ENCODE results near the gene AIG1.

The AIG1 gene

GRCh38 chr6:143126574-143126941 is 65.9 kb downstream of the AIG1 start:
- no peak for DNase-seq (ENCODE audit: low read depth, low spot score)

- DNase-seq (ENCODE audit: low read depth, low spot score) = no peak
Measured at GRCh38 chr6:143127941-143128680, 67.4 kb downstream of the AIG1 start.

- DNase-seq (ENCODE audit: low read depth, low spot score) = no peak
Measured at GRCh38 chr6:143128681-143129015, 68.0 kb downstream of the AIG1 start.

GRCh38 chr6:143130928-143131327 is 70.2 kb downstream of the AIG1 start:
- no peak for DNase-seq (ENCODE audit: low read depth, low spot score)

GRCh38 chr6:143135325-143135724 is 74.6 kb downstream of the AIG1 start:
- no peak for DNase-seq (ENCODE audit: low read depth, low spot score)

- no peak for DNase-seq (ENCODE audit: low read depth, low spot score)
Measured at GRCh38 chr6:143135797-143136561, 75.3 kb downstream of the AIG1 start.

GRCh38 chr6:143136647-143137046 is 76.0 kb downstream of the AIG1 start:
- DNase-seq (ENCODE audit: low read depth, low spot score) = no peak

GRCh38 chr6:143139239-143139784 is 78.6 kb downstream of the AIG1 start:
- DNase-seq (ENCODE audit: low read depth, low spot score) = no peak

- peak; percentile 2 for DNase-seq (ENCODE audit: low read depth, low spot score)
Measured at GRCh38 chr6:143139884-143140283, 79.2 kb downstream of the AIG1 start.

GRCh38 chr6:143140767-143141166 is 80.1 kb downstream of the AIG1 start:
- no peak for DNase-seq (ENCODE audit: low read depth, low spot score)

GRCh38 chr6:143141442-143141841 is 80.8 kb downstream of the AIG1 start:
- no peak for DNase-seq (ENCODE audit: low read depth, low spot score)

- DNase-seq (ENCODE audit: low read depth, low spot score) = no peak
Measured at GRCh38 chr6:143146186-143146851, 85.6 kb downstream of the AIG1 start.

GRCh38 chr6:143149771-143150170 is 89.1 kb downstream of the AIG1 start:
- no peak for DNase-seq (ENCODE audit: low read depth, low spot score)

- no peak for DNase-seq (ENCODE audit: low read depth, low spot score)
Measured at GRCh38 chr6:143150281-143150680, 89.6 kb downstream of the AIG1 start.

- DNase-seq (ENCODE audit: low read depth, low spot score) = no peak
Measured at GRCh38 chr6:143151381-143151780, 90.7 kb downstream of the AIG1 start.

- DNase-seq (ENCODE audit: low read depth, low spot score) = no peak
Measured at GRCh38 chr6:143155681-143156080, 95.0 kb downstream of the AIG1 start.

- DNase-seq (ENCODE audit: low read depth, low spot score) = no peak
Measured at GRCh38 chr6:143157131-143157530, 96.4 kb downstream of the AIG1 start.

GRCh38 chr6:143158113-143158581 is 97.5 kb downstream of the AIG1 start:
- DNase-seq (ENCODE audit: low read depth, low spot score) = no peak

- DNase-seq (ENCODE audit: low read depth, low spot score) = no peak
Measured at GRCh38 chr6:143159001-143159400, 98.3 kb downstream of the AIG1 start.

GRCh38 chr6:143160015-143160414 is 99.3 kb downstream of the AIG1 start:
- no peak for DNase-seq (ENCODE audit: low read depth, low spot score)

GRCh38 chr6:143160439-143161220 is 99.9 kb downstream of the AIG1 start:
- DNase-seq (ENCODE audit: low read depth, low spot score) = no peak

GRCh38 chr6:143163621-143164020 is 102.9 kb downstream of the AIG1 start:
- no peak for DNase-seq (ENCODE audit: low read depth, low spot score)

All from activated CD4-positive, CD25-positive, alpha-beta regulatory T cell treated with anti-CD3 and anti-CD28 coated beads, Interleukin-2, amount 50 U/mL, for 16 hours (primary cell).